Thoracic aorta (tissue), 2 donors: ENCODE results near the gene SZT2. TPM values are rescaled to one million over a fixed set of nuclear protein-coding genes. Genes with fewer than 3 reads are reported as not detected.
A peak's percentile ranks its signal among the peaks of the same experiment; 100 is the strongest.

Experiments used
- ATAC-seq: fragments of 150-250 bp; one replicate; pipeline ENCODE4 v1.8.0; 2017; ENCODE audit warnings: low read depth; ENCODE audit not compliant: insufficient number of reproducible peaks, low FRiP score
- DNase-seq: peaks from one replicate; pipeline ENCODE4 v3.0.0-alpha.2; 2020; ENCODE audit warnings: low spot score
- H3K27ac ChIP-seq, 2 donors: fragments of 200-600 bp; sonication (generic); 1 replicate in 1 of 2; 2 replicates in 1 of 2; pipeline ENCODE4 v1.5.1; 2016; ENCODE audit warnings: mild to moderate bottlenecking in 2 of 2, moderate library complexity in 2 of 2
- H3K27me3 ChIP-seq: fragments of 200-600 bp; sonication (generic); replicated peaks from 2 replicates; pipeline ENCODE4 v1.6.0; 2016; ENCODE audit warnings: mild to moderate bottlenecking; ENCODE audit not compliant: insufficient read depth
- H3K36me3 ChIP-seq: fragments of 200-600 bp; sonication (generic); one replicate; pipeline ENCODE4 v1.5.1; 2016
- H3K4me1 ChIP-seq, 2 donors: fragments of 200-600 bp; sonication (generic); 1 replicate in 1 of 2; 2 replicates in 1 of 2; pipeline versions ENCODE4 v1.5.1 to v1.6.0; 2016; ENCODE audit warnings: low read depth in 2 of 2, mild to moderate bottlenecking in 1 of 2; ENCODE audit not compliant: control insufficient read depth in 1 of 2
- H3K4me3 ChIP-seq: fragments of 200-600 bp; sonication (generic); 2 replicates; pipeline ENCODE4 v1.5.1; 2016; ENCODE audit warnings: mild to moderate bottlenecking
- H3K9me3 ChIP-seq: fragments of 200-600 bp; sonication (generic); 2 replicates; pipeline ENCODE4 v1.5.1; 2016
- CTCF ChIP-seq: fragments of 200-600 bp; sonication (generic); IDR thresholded peaks from one replicate; pipeline ENCODE4 v1.5.1; 2019; ENCODE audit warnings: antibody characterized with exemption
- total RNA-seq, 2 donors: library from RNA; depleted of rRNA; stranded (reverse); fragments of >200 nt; gene quantifications; one replicate each; pipeline versions ENCODE4 v1.1.0 to v1.2.3, GENCODE V29; 2016

The SZT2 gene
- total RNA-seq: 10 to 100 TPM; 50.0 to 65.3 TPM

- ATAC-seq (peak; percentile 99), DNase-seq (peak; percentile 83)
- Histone ChIP-seq H3K4me3 (peak within 1 kb of the TSS; percentile 85), H3K27me3 (no peaks in the 10 kb centered on the region), H3K4me1 (peaks cover 12 to 33% of the 10 kb centered on the region in 2 donors), H3K27ac (peak within 1 kb of the TSS; percentile 78 to 82), H3K36me3 (peaks cover 25% of the 10 kb centered on the region), H3K9me3 (no peaks in the 10 kb centered on the region)
- TF ChIP-seq CTCF: no peak
These were observed at the start of gene SZT2, which contains the start of gene MED8 for GRCh38 chr1:43389326-43390313. Gene SZT2, plus strand, starts transcription at chr1:43389899. Its CDS starts 70 bp downstream, at chr1:43389969. Gene MED8, minus strand, starts transcription at chr1:43389800. Its CDS starts 36 bp downstream, at chr1:43389764.

GRCh38 chr1:43340559-43340958 is 49.1 kb upstream of the SZT2 start:
- Histone ChIP-seq H3K4me1 (peaks cover 0 to 6% of the 10 kb centered on the region in 2 donors), H3K27me3 (no peaks in the 10 kb centered on the region), H3K4me3 (no peak overlapping the region), H3K27ac (no peak overlapping the region), H3K9me3 (no peaks in the 10 kb centered on the region), H3K36me3 (no peaks in the 10 kb centered on the region)
- TF ChIP-seq CTCF: no peak
- DNase-seq (no peak), ATAC-seq (no peak)

- Histone ChIP-seq H3K9me3 (no peaks in the 10 kb centered on the region), H3K4me3 (no peak overlapping the region), H3K27ac (no peak overlapping the region), H3K27me3 (no peaks in the 10 kb centered on the region), H3K4me1 (peaks cover 0 to 13% of the 10 kb centered on the region in 2 donors), H3K36me3 (no peaks in the 10 kb centered on the region)
- TF ChIP-seq CTCF: no peak
- no peak for ATAC-seq
- DNase-seq: no peak
These were observed 45.3 kb upstream of the SZT2 start for GRCh38 chr1:43344267-43344850.

- Histone ChIP-seq H3K27ac (no peak overlapping the region), H3K4me1 (peaks cover 0 to 20% of the 10 kb centered on the region in 2 donors), H3K27me3 (no peaks in the 10 kb centered on the region), H3K36me3 (no peaks in the 10 kb centered on the region), H3K4me3 (no peak overlapping the region), H3K9me3 (no peaks in the 10 kb centered on the region)
- ATAC-seq (no peak), DNase-seq (no peak)
- no peak for TF ChIP-seq CTCF
These were observed 44.6 kb upstream of the SZT2 start for GRCh38 chr1:43345120-43345519.

- ATAC-seq (no peak), DNase-seq (no peak)
- H3K36me3 ChIP-seq: no peaks in the 10 kb centered on the region
- H3K4me3 ChIP-seq: no peak overlapping the region
- no peak for TF ChIP-seq CTCF
- peaks cover 0 to 24% of the 10 kb centered on the region in 2 donors for H3K4me1 ChIP-seq
- H3K9me3 ChIP-seq: no peaks in the 10 kb centered on the region
- H3K27ac ChIP-seq: no peak overlapping the region
- no peaks in the 10 kb centered on the region for H3K27me3 ChIP-seq
These were observed 43.1 kb upstream of the SZT2 start for GRCh38 chr1:43346636-43347035.
